ENCODE data around the gene STK33.

Gene STK33

GRCh38 chr11:8373519-8374432 is 220.3 kb downstream of the STK33 start:
- DNase-seq (ENCODE audit: low spot score): no peak

GRCh38 chr11:8372641-8373381 is 221.2 kb downstream of the STK33 start:
- DNase-seq (ENCODE audit: low spot score): no peak

- no peak for DNase-seq (ENCODE audit: low spot score)
These were observed 222.5 kb downstream of the STK33 start for GRCh38 chr11:8371516-8371884.

- no peak for DNase-seq (ENCODE audit: low spot score)
These were observed 223.1 kb downstream of the STK33 start for GRCh38 chr11:8370812-8371515.

GRCh38 chr11:8369592-8370205 is 224.3 kb downstream of the STK33 start:
- no peak for DNase-seq (ENCODE audit: low spot score)

GRCh38 chr11:8368772-8369171 is 225.3 kb downstream of the STK33 start:
- no peak for DNase-seq (ENCODE audit: low spot score)

- no peak for DNase-seq (ENCODE audit: low spot score)
These were observed 225.8 kb downstream of the STK33 start for GRCh38 chr11:8368194-8368593.

- no peak for DNase-seq (ENCODE audit: low spot score)
These were observed 227.7 kb downstream of the STK33 start for GRCh38 chr11:8366316-8366715.

- no peak for DNase-seq (ENCODE audit: low spot score)
These were observed 228.6 kb downstream of the STK33 start for GRCh38 chr11:8365216-8365941.

GRCh38 chr11:8363921-8364320 is 230.1 kb downstream of the STK33 start:
- no peak for DNase-seq (ENCODE audit: low spot score)

GRCh38 chr11:8362899-8363298 is 231.1 kb downstream of the STK33 start:
- DNase-seq (ENCODE audit: low spot score): no peak

- no peak for DNase-seq (ENCODE audit: low spot score)
These were observed 231.5 kb downstream of the STK33 start for GRCh38 chr11:8362491-8362890.

GRCh38 chr11:8361664-8362210 is 232.3 kb downstream of the STK33 start:
- DNase-seq (ENCODE audit: low spot score): no peak

- no peak for DNase-seq (ENCODE audit: low spot score)
These were observed 232.8 kb downstream of the STK33 start for GRCh38 chr11:8361206-8361605.

- no peak for DNase-seq (ENCODE audit: low spot score)
These were observed 233.8 kb downstream of the STK33 start for GRCh38 chr11:8360086-8360828.

- DNase-seq (ENCODE audit: low spot score): no peak
These were observed 234.5 kb downstream of the STK33 start for GRCh38 chr11:8359521-8359920.

- no peak for DNase-seq (ENCODE audit: low spot score)
These were observed 236.0 kb downstream of the STK33 start for GRCh38 chr11:8357891-8358566.

GRCh38 chr11:8357505-8357888 is 236.5 kb downstream of the STK33 start:
- DNase-seq (ENCODE audit: low spot score): no peak

- DNase-seq (ENCODE audit: low spot score): peak; percentile 17
These were observed 237.1 kb downstream of the STK33 start for GRCh38 chr11:8356721-8357504.
